Activated CD8-positive, alpha-beta T cell treated with anti-CD3 and anti-CD28 coated beads for 36 hours (primary cell): ENCODE data around the gene UNC5CL. TPM values are rescaled to one million over a fixed set of nuclear protein-coding genes. Genes with fewer than 3 reads are reported as not detected.

ENCODE experiments used
- ATAC-seq: fragments of 200-7000 bp; cut with Tn5 transposase; one replicate; pipeline ENCODE4 v1.10.0; 2021; ENCODE audit warnings: mild to moderate bottlenecking, moderate library complexity
- CTCF ChIA-PET: fragments of 350-600 bp; sonication (Branson Sonifier 250); formaldehyde crosslinking; loops from one replicate; lab custom pipeline; 2021; ENCODE audit warnings: antibody characterized with exemption; lab: Charles Lee
- POLR2A ChIA-PET: fragments of 350-600 bp; sonication (Branson Sonifier 250); formaldehyde crosslinking; loops from one replicate; lab custom pipeline; 2021; ENCODE audit warnings: antibody characterized with exemption; lab: Charles Lee
- DNase-seq: peaks from one replicate; pipeline ENCODE4 v3.0.0-alpha.2; 2020
- H3K27ac Mint-ChIP-seq: one replicate; pipeline ENCODE4 v1.8.0; 2021; ENCODE audit warnings: mild to moderate bottlenecking, mixed read lengths
- H3K27me3 Mint-ChIP-seq: one replicate; pipeline ENCODE4 v1.8.0; 2021; ENCODE audit warnings: mixed read lengths
- H3K36me3 Mint-ChIP-seq: one replicate; pipeline ENCODE4 v1.8.0; 2021; ENCODE audit warnings: low read depth, mixed read lengths
- H3K4me1 Mint-ChIP-seq: one replicate; pipeline ENCODE4 v1.8.0; 2021; ENCODE audit warnings: low read depth, mixed read lengths
- H3K4me3 Mint-ChIP-seq: one replicate; pipeline ENCODE4 v1.8.0; 2021; ENCODE audit warnings: mild to moderate bottlenecking, moderate library complexity, mixed read lengths
- H3K9me3 Mint-ChIP-seq: one replicate; pipeline ENCODE4 v1.8.0; 2021; ENCODE audit warnings: mixed read lengths
- CTCF ChIP-seq: fragments of 200-600 bp; IDR thresholded peaks from one replicate; pipeline ENCODE4 v1.8.0; 2022; ENCODE audit warnings: antibody characterized with exemption, mild to moderate bottlenecking
- intact Hi-C: fragments of 100-400 bp; cut with micrococcal nuclease; formaldehyde crosslinking; loops from one replicate; pipeline ENCODE4 v1.10.0; 2022
- total RNA-seq, 2 experiments: library from RNA; stranded (reverse); gene quantifications; one replicate each; pipeline ENCODE4 v1.2.3, GENCODE V29; 2021

The UNC5CL gene
- total RNA-seq, 2 experiments from 2014 or later = 2.3 to 2.6 TPM

DNA sequence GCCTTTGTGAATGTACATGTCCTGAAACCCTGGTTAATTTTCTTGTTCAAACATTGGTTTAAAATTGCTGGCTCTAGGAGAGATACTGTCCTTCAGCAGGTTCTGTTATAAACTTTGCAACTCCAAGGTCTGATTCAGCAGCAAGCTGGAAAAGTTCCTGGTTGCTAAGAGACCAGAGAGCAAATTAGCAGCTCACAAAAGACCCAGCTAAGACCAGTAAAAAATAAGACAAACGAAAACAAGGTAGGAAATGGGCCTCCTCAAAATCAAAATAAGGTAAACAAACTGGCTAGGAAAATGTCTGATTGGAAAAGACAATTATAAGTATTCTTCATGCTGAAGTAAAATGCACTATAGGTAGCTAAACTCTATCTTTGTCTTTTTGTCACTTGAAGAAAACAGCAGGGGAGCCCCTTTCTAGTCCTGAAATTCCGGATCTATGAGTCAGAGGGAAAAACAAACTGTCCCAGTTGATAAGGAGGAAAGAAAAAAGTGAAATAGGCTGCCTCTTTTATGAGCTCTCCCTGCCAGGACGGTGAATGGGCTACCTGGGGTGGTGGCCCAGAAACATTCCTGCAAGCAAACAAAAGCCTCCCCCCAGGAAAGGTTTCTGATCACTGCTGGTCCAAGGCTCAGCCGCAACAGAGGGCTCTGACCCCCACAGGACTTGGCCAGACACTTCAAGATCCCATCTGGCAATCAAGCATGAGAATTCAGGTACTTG, 41.6 kb downstream of the UNC5CL start:
- DNase-seq (no peak), ATAC-seq (no peak)
- no peaks in the 10 kb centered on the region for H3K9me3 Mint-ChIP-seq
- peaks cover 32% of the 10 kb centered on the region for H3K27me3 Mint-ChIP-seq
- no peaks in the 10 kb centered on the region for H3K4me1 Mint-ChIP-seq
- H3K4me3 Mint-ChIP-seq = no peak overlapping the region
- no peak for TF ChIP-seq CTCF
- no peak overlapping the region for H3K27ac Mint-ChIP-seq
- intact Hi-C loops = no loop called here
- no peaks in the 10 kb centered on the region for H3K36me3 Mint-ChIP-seq
- ChIA-PET CTCF (interaction anchor here (1.0 to 2.0 kb wide), 3 partner anchors 18 to 31 kb away, joined by 3 to 10 read pairs (median 3); no protein-coding TSS in a partner anchor), POLR2A (no interaction called here)

GRCh38 chr6:40996591-40997233, 42.3 kb downstream of the UNC5CL start:
- Mint-ChIP-seq H3K27me3 (peaks cover 28% of the 10 kb centered on the region), H3K9me3 (no peaks in the 10 kb centered on the region), H3K4me3 (no peak overlapping the region), H3K36me3 (no peaks in the 10 kb centered on the region), H3K27ac (no peak overlapping the region), H3K4me1 (no peaks in the 10 kb centered on the region)
- ChIA-PET CTCF (no interaction called here), POLR2A (interaction anchor here (0.6 kb wide), 1 partner anchor 1815 kb away, joined by 3 read pairs; no protein-coding TSS in a partner anchor)
- ATAC-seq (no peak), DNase-seq (no peak)
- intact Hi-C loops = no loop called here
- TF ChIP-seq CTCF = no peak

GRCh38 chr6:40992746-40993145, 46.3 kb downstream of the UNC5CL start:
- TF ChIP-seq CTCF = no peak
- ATAC-seq (no peak), DNase-seq (no peak)
- H3K27ac Mint-ChIP-seq = no peak overlapping the region
- no peak overlapping the region for H3K4me3 Mint-ChIP-seq
- ChIA-PET POLR2A (no interaction called here), CTCF (interaction anchor here (2.0 kb wide), 1 partner anchor 35 kb away, joined by 12 read pairs; no protein-coding TSS in a partner anchor)
- intact Hi-C loops = no loop called here
- H3K36me3 Mint-ChIP-seq = no peaks in the 10 kb centered on the region
- no peaks in the 10 kb centered on the region for H3K4me1 Mint-ChIP-seq
- H3K27me3 Mint-ChIP-seq = peaks cover 23% of the 10 kb centered on the region
- no peaks in the 10 kb centered on the region for H3K9me3 Mint-ChIP-seq

DNA sequence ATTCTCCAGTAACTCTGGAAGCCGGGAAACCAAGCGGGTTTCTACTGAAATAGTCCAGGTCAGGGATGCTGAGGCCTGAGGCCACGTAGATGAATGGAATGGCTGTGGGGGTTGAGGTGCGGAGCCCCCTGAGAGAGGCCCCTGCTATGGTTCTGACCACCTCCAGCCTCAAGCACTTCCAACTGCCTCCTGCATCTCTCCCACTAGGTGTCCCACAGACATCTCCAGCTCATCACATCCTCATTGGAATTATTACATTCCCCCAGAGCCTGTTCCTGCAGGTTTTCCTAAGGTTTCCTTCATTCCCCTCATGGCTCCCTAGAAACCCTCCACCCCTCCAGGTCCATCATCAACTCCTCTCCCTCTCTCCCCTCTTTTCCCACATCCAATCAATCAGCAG, 48.7 kb downstream of the UNC5CL start:
- CTCF ChIA-PET = interaction anchor here (0.7 kb wide), 1 partner anchor 38 kb away, joined by 4 read pairs; no protein-coding TSS in a partner anchor
- TF ChIP-seq CTCF = no peak
- H3K36me3 Mint-ChIP-seq = no peaks in the 10 kb centered on the region
- intact Hi-C loops = no loop called here
- POLR2A ChIA-PET = no interaction called here
- H3K4me1 Mint-ChIP-seq = no peaks in the 10 kb centered on the region
- H3K27me3 Mint-ChIP-seq = peaks cover 25% of the 10 kb centered on the region
- DNase-seq (no peak), ATAC-seq (no peak)
- no peak overlapping the region for H3K27ac Mint-ChIP-seq
- H3K4me3 Mint-ChIP-seq = no peak overlapping the region
- no peaks in the 10 kb centered on the region for H3K9me3 Mint-ChIP-seq
